GM19372 (cell line): ENCODE data around the gene NIPSNAP3A.

Source experiments
- ATAC-seq: cut with Tn5 transposase; IDR thresholded peaks from one replicate; pipeline ENCODE4 v1.9.1; 2021; ENCODE audit warnings: mild to moderate bottlenecking, low read depth, moderate library complexity; ENCODE audit not compliant: unreplicated experiment

NIPSNAP3A gene

DNA sequence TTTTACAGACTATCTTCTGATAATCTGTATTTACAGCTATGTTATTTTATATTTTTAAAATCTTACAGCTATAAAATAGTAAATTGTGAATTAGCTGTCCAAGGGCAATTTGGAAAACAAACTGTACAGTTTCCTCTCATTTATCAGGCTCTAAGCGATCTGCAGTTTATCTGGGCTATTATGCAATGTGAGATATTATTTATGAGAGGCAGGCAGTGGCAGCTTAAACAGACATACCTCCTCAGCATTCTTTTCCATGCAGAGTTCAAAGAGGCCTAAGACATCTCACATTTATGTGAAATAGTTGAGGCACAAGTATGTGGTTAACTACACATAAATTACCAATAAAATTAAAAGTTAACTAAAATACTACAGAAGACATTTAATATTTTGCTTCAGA is 26.6 kb downstream of the NIPSNAP3A start:
- no peak for ATAC-seq

GRCh38 chr9:104774831-104775573 is 27.5 kb downstream of the NIPSNAP3A start:
- ATAC-seq = peak; percentile 87

GRCh38 chr9:104775574-104775936 is 28.1 kb downstream of the NIPSNAP3A start:
- ATAC-seq = peak; percentile 61

DNA sequence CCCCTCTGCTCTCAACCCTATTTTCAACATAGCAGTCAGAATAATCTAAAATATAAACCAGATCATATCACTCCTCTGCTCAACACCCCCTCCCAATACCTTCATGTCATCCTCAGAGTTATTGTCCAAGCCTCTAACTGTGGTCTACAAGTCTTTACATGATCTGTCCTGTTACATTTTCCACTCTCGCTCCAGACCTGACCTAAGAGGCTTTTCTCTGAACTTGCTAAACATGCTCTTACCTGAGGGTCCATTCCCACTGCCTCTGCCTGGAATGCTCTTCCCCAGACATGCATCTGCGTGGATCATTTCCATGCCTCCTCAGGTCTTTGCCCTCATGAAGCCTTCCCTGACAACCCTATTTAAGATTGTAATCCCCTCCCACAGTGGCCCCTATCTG is 28.5 kb downstream of the NIPSNAP3A start:
- no peak for ATAC-seq

- ATAC-seq = no peak
Measured at GRCh38 chr9:104776797-104777196, 29.3 kb downstream of the NIPSNAP3A start.

DNA sequence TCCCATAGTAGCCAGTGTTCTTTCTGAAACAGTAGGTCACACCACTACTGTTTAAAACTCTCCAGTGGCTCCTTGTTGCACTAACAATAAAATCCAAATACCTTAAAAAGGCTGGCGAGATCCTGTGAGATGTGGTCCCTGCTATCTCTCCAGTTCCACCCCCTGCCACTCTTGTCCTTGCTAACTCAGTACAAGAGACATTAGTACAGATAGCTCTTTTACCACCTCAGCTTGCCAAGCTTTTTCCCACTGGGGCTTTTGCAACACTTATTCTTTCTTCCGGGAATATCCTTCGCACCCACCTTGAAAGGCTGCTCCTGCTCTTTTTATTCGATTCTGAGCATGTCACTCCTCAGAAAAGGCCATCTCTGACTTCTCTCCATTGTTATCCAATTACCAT is 31.3 kb downstream of the NIPSNAP3A start:
- ATAC-seq = no peak

DNA sequence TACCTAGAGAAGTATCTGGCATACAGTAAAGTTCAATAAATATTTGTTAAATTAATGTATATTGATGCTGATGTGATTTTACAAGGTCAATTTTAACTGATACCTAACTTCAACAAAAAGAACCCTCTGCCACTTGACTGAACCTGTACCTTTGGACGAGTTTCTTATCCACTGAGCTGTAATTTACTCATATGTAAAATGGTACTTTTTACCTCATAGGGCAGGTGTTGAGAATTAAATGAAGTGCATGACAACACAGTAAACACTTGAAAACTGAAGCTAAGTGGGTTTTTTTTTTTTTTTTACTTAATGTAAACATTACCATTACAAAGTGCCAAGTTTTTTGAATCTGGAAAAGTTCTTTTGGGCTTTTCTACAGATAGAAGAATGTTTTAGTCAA is 31.9 kb downstream of the NIPSNAP3A start:
- ATAC-seq = no peak

DNA sequence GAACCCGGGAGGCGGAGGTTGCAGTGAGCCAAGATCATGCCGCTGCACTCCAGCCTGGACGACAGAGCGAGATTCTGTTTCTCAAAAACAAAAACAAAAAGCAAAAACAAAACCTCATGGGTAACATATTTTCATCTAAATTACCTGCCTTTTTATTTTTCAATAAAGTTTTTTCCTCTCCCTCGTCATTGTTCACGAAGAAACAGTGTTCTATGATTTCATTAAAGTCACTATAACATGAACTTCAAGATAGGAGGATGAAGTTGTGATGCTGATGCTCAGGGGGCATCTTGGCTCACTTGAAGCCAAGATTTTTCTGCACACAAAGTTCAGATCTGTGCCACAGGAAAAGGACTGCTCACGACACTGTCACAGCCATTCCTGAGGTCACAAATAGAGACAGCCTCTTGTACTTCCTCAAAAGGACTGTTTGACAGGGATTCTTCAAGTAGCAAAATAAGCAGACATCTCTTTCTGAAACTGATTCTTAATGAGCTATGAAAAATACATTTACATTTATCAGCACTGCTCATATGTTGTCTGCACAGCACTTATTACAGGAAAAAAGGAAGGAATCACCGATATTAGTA is 32.6 kb downstream of the NIPSNAP3A start:
- no peak for ATAC-seq

GRCh38 chr9:104780796-104781395 is 33.4 kb downstream of the NIPSNAP3A start:
- ATAC-seq = no peak

- no peak for ATAC-seq
Measured at GRCh38 chr9:104783588-104783987, 36.1 kb downstream of the NIPSNAP3A start.

GRCh38 chr9:104784098-104784497 is 36.6 kb downstream of the NIPSNAP3A start:
- peak; percentile 80 for ATAC-seq

- ATAC-seq = no peak
Measured at GRCh38 chr9:104786293-104786692, 38.8 kb downstream of the NIPSNAP3A start.

DNA sequence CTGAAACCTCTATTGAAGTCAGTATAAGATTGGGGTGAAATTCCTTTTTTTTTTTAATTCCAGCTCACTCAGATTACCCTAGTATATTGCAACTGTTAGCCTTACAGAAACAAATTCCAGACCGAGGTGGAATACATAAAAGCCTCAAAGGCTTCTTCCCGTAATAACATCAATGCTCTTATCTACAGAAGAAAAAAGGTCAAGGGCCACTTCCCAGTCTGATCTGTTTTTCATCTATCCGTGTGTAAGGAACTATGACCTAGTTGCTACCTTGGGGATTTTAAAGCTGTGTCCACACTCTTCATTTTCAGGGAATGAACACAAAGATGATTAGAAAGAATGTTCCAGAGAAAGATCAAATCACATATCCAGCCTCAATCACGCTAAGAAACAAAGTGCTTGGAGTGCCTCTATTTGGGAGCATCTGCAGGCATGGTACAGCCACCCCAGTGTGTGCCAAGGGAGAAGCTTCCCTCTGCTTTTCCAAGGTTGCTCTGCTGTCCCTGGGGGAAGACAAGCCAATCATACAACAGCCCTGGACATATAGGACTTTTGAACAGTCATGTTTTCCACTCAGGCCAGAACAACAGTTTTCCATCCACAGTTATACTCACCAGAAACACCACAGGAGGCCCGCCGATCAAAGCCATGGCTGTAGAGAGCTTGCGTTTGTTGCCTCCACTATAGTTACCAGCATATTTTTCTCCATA is 40.0 kb downstream of the NIPSNAP3A start:
- no peak for ATAC-seq

GRCh38 chr9:104788251-104788650 is 40.8 kb downstream of the NIPSNAP3A start:
- ATAC-seq = no peak

- ATAC-seq = no peak
Measured at GRCh38 chr9:104794070-104794469, 46.6 kb downstream of the NIPSNAP3A start.

DNA sequence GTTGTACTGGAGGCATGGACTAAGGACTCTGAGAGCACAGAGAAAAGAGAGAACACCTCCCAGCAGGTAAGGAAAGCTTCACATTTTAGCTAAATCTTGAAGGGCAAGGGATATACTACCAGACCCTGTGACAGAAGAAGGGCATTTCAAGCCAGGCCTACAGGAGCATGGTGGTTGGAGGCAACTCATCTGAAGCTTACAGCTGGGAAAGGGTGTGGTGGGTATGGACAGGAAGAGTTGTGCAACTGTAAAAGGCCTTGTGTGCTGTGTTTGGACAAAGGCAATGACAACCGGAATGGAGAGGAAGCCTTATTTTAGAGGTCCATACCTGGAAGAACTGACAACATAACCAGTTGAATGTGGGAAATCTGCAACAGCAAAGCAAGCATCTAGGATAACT is 47.6 kb downstream of the NIPSNAP3A start:
- no peak for ATAC-seq

- no peak for ATAC-seq
Measured at GRCh38 chr9:104795857-104796256, 48.4 kb downstream of the NIPSNAP3A start.

- no peak for ATAC-seq
Measured at GRCh38 chr9:104798209-104798995, 50.9 kb downstream of the NIPSNAP3A start.

DNA sequence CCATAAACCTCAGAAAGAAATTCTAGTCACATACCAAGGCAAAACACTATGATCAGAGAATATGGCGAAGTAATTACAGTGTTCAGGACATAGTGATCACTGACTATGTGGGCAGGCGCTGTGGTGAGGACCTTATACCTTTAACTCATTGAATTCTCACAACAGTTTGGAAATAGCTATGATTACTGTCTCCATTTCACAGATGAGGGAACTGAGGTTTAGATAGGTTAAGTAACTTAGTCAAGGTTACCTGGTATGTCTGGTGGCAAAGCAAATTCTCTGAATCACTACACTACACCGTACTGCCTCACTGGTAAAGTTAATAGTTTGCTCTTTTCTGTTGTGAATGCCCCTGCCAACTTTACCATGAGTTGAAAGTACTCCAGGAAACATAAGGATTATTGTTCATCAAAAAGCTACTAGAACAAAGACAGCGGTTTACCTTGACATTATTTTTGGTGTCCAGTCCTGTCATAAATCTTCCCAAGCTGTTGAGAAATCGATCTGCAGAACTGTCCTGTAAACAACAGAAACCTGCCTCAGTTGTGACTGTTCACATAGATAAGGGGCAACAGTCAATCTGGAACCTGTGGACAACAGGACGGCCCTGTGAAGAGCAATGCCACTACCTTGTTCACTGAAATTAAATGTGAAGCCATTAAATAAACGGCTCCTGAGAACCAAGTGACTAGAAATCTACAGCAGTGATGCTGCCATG is 52.7 kb downstream of the NIPSNAP3A start:
- no peak for ATAC-seq

GRCh38 chr9:104802110-104802509 is 54.6 kb downstream of the NIPSNAP3A start:
- no peak for ATAC-seq
